GM12878 (cell line): ENCODE results near the gene SORCS1. TPM values are rescaled to one million over a fixed set of nuclear protein-coding genes. Genes with fewer than 3 reads are reported as not detected.

Source experiments
- ATF7 ChIP-seq: fragments of 450-650 bp; IDR thresholded peaks from 2 replicates; pipeline ENCODE4 v1.6.1; 2016; ENCODE audit warnings: low read depth, mild to moderate bottlenecking
- BACH1 ChIP-seq: fragments of 450-650 bp; IDR thresholded peaks from 2 replicates; pipeline ENCODE4 v1.6.1; 2017; ENCODE audit warnings: mild to moderate bottlenecking, borderline replicate concordance
- BHLHE40 ChIP-seq, 2 experiments: fragments of 450-650 bp in 1 of 2; IDR thresholded peaks; 2 replicates each; pipeline ENCODE4 v1.6.1; 2011 to 2017; ENCODE audit warnings: low read depth in 2 of 2, borderline replicate concordance in 1 of 2, improper control_type of control experiment in 1 of 2, low read length in 1 of 2, mild to moderate bottlenecking in 1 of 2
- CREM ChIP-seq: IDR thresholded peaks from 2 replicates; pipeline ENCODE4 v1.6.1; 2014; ENCODE audit warnings: antibody characterized with exemption, low read depth
- EED ChIP-seq: sonication (generic); IDR thresholded peaks from 2 replicates; pipeline ENCODE4 v1.6.1; 2016; ENCODE audit warnings: antibody characterized with exemption, low read depth
- EP300 ChIP-seq, 2 experiments: fragments of 150-350 bp in 1 of 2; IDR thresholded peaks; 2 replicates each; pipeline ENCODE4 v1.6.1; 2011 to 2012; ENCODE audit warnings: low read depth in 2 of 2, low read length in 2 of 2, borderline replicate concordance in 1 of 2, improper control_type of control experiment in 1 of 2, inconsistent platforms in 1 of 2; ENCODE audit not compliant: control insufficient read depth in 1 of 2
- HSF1 ChIP-seq: fragments of 150-350 bp; IDR thresholded peaks from 2 replicates; pipeline ENCODE4 v1.6.1; 2014; ENCODE audit warnings: mild to moderate bottlenecking, low read depth, low read length
- KAT2A ChIP-seq: conservative IDR thresholded peaks from 2 replicates; pipeline ENCODE4 v1.6.1; 2011; ENCODE audit warnings: low read depth, low read length; ENCODE audit not compliant: control insufficient read depth
- MYC ChIP-seq: IDR thresholded peaks from 2 replicates; pipeline ENCODE4 v1.6.1; 2011; ENCODE audit warnings: mild to moderate bottlenecking, low read length, moderate library complexity, inconsistent platforms; ENCODE audit not compliant: insufficient read depth, insufficient replicate concordance, insufficient read length, severe bottlenecking
- NFYB ChIP-seq: IDR thresholded peaks from 2 replicates; pipeline ENCODE4 v1.6.1; 2011; ENCODE audit warnings: low read depth, mild to moderate bottlenecking, low read length, improper control_type of control experiment, moderate library complexity; ENCODE audit not compliant: insufficient read depth
- PAX8 ChIP-seq: fragments of 450-650 bp; IDR thresholded peaks from 2 replicates; pipeline ENCODE4 v1.6.1; 2017; ENCODE audit warnings: mild to moderate bottlenecking, moderate library complexity
- RCOR1 ChIP-seq: conservative IDR thresholded peaks from 2 replicates; pipeline ENCODE4 v1.6.1; 2012; ENCODE audit warnings: low read depth, low read length, improper control_type of control experiment
- RELA ChIP-seq: fragments of 450-650 bp; IDR thresholded peaks from 2 replicates; pipeline ENCODE4 v1.8.0; 2014; ENCODE audit warnings: borderline replicate concordance; ENCODE audit not compliant: partially characterized antibody
- RUNX3 ChIP-seq: IDR thresholded peaks from 2 replicates; pipeline ENCODE4 v1.6.1; 2012; ENCODE audit warnings: low read length, inconsistent platforms
- STAT3 ChIP-seq: IDR thresholded peaks from 2 replicates; pipeline ENCODE4 v1.6.1; 2011; ENCODE audit warnings: low read depth, low read length, improper control_type of control experiment
- YBX1 ChIP-seq: fragments of 450-650 bp; IDR thresholded peaks from 2 replicates; pipeline ENCODE4 v1.6.1; 2016; ENCODE audit warnings: antibody characterized with exemption
- YY1 ChIP-seq: IDR thresholded peaks from 2 replicates; pipeline ENCODE4 v1.6.1; 2011; ENCODE audit warnings: low read depth, mild to moderate bottlenecking, low read length
- ZNF207 ChIP-seq: fragments of 450-650 bp; IDR thresholded peaks from 2 replicates; pipeline ENCODE4 v1.6.1; 2014; ENCODE audit warnings: antibody characterized with exemption, mild to moderate bottlenecking, borderline replicate concordance
- ZNF24 ChIP-seq: fragments of 450-650 bp; IDR thresholded peaks from 2 replicates; pipeline ENCODE4 v1.6.1; 2017; ENCODE audit warnings: antibody characterized with exemption, mild to moderate bottlenecking
- polyA plus RNA-seq, 11 experiments: library from polyadenylated mRNA; depleted of rRNA in 4 of 11; unstranded in 6 of 11; stranded (reverse) in 5 of 11; fragments of >200 nt; fragmentation: Nextera tagmentation in 4 of 11; fragmentation: Illumina TruSeq in 1 of 11; extraction: Ambion mirVana in 4 of 11; extraction: Trizol in 1 of 11; gene quantifications; 1 replicate in 1 of 11; 2 replicates in 10 of 11; pipeline versions ENCODE4 v1.2.1 to v1.2.3, GENCODE V29; 2011 to 2016; ENCODE audit warnings: inconsistent platforms in 2 of 11, missing spikeins in 2 of 11, low read depth in 1 of 11
- total RNA-seq, 4 experiments: library from RNA; depleted of rRNA in 3 of 4; stranded (reverse); fragments of >200 nt in 3 of 4; fragmentation: Illumina TruSeq in 1 of 4; extraction: Trizol in 1 of 4; gene quantifications; 2 replicates each; pipeline versions ENCODE4 v1.2.1 to v1.2.3, GENCODE V29; 2013 to 2021
- TF ChIP-seq, protein P1 (sequence below): fragments of 450-650 bp; IDR thresholded peaks from 2 replicates; pipeline ENCODE4 v1.6.1; 2017; ENCODE audit warnings: low read depth, mild to moderate bottlenecking, moderate library complexity

SORCS1 gene
- total and polyA plus RNA-seq, 10 of the 15 experiments (the other 5 are each of a cell fraction or from before 2014, with no cell fraction given): 0.02 to 9.6 (median 0.06) TPM; not detected in 3

GRCh38 chr10:106652279-106652678, 512.2 kb downstream of the SORCS1 start (continued):
- no peak for TF ChIP-seq MYC
- TF ChIP-seq RCOR1: no peak
- TF ChIP-seq, protein P1, sequence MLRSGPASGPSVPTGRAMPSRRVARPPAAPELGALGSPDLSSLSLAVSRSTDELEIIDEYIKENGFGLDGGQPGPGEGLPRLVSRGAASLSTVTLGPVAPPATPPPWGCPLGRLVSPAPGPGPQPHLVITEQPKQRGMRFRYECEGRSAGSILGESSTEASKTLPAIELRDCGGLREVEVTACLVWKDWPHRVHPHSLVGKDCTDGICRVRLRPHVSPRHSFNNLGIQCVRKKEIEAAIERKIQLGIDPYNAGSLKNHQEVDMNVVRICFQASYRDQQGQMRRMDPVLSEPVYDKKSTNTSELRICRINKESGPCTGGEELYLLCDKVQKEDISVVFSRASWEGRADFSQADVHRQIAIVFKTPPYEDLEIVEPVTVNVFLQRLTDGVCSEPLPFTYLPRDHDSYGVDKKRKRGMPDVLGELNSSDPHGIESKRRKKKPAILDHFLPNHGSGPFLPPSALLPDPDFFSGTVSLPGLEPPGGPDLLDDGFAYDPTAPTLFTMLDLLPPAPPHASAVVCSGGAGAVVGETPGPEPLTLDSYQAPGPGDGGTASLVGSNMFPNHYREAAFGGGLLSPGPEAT: peak; percentile 90
- peak in 1 of 2 experiments; percentile 47; a peak in 1 of 4 replicates for TF ChIP-seq BHLHE40 (IDR thresholded peaks at IDR 0.05; ENCODE audit: borderline replicate concordance in 1 of 2, low read depth in 2 of 2, low read length in 1 of 2)
- peak; percentile 68 for TF ChIP-seq ATF7
- TF ChIP-seq YY1: no peak
- TF ChIP-seq YBX1: no peak
- TF ChIP-seq EED: peak; percentile 48; the same call in 1 of the 2 replicates
- TF ChIP-seq CREM: peak; percentile 47; the same call in 1 of the 2 replicates
- no peak for TF ChIP-seq PAX8
- TF ChIP-seq RUNX3: peak; percentile 85
- no peak for TF ChIP-seq ZNF207
- TF ChIP-seq NFYB: no peak
- TF ChIP-seq ZNF24: no peak
- TF ChIP-seq RELA: peak; percentile 19
- TF ChIP-seq EP300 (IDR thresholded peaks at IDR 0.05; ENCODE audit: borderline replicate concordance in 1 of 2, control insufficient read depth in 1 of 2, low read depth in 2 of 2, low read length in 2 of 2): peak; percentile 70 to 72; a peak in 2 of 4 replicates
- no peak; the same call in 1 of the 2 replicates for TF ChIP-seq BACH1
- no peak for TF ChIP-seq HSF1
- no peak for TF ChIP-seq KAT2A
- no peak for TF ChIP-seq STAT3
